ENCODE data around the gene PHAF1. TPM values are rescaled to one million over a fixed set of nuclear protein-coding genes. Genes with fewer than 3 reads are reported as not detected.

The PHAF1 gene
- total RNA-seq, 1 experiment from 2014 or later, result 15.7 TPM

GRCh38 chr16:67151431-67152097 lies 41.8 kb downstream of the PHAF1 start:
- Histone ChIP-seq H3K4me3 (ENCODE audit: low read depth in 2 of 2, low read length in 2 of 2) (peak overlapping the region; percentile 56 to 75), H3K36me3 (ENCODE audit: control insufficient read depth, insufficient read depth, low read length) (no peaks in the 10 kb centered on the region), H3K9me3 (ENCODE audit: control insufficient read depth, insufficient read depth, low read depth, low read length) (no peaks in the 10 kb centered on the region), H3K4me1 (ENCODE audit: control insufficient read depth, insufficient read depth, low read length) (peaks cover 8% of the 10 kb centered on the region), H3K27me3 (ENCODE audit: control insufficient read depth, insufficient read depth, low read length) (no peaks in the 10 kb centered on the region), H3K27ac (ENCODE audit: low read length) (peak overlapping the region; percentile 82)
- ChIA-PET CTCF (interaction anchor here (1.0 kb wide), 1 partner anchor 8 kb away, joined by 13 read pairs; the partner anchor contains the start of genes FBXL8 and TRADD), POLR2A (interaction anchor here (0.7 kb wide), 1 partner anchor 41 kb away, joined by 11 read pairs; no protein-coding TSS in a partner anchor)
- DNase-seq (ENCODE audit: low read depth, low spot score) (no peak), ATAC-seq (no peak)
- BruUV-seq (replicated peaks), result no TSS peak
- intact Hi-C loops (cut with micrococcal nuclease; ENCODE audit: unreplicated experiment), result loop anchor here (10.0 kb wide), 2 partner anchors 137 to 177 kb away; no protein-coding TSS in a partner anchor
- in situ Hi-C loops (cut with HindIII; ENCODE audit: low pct_unique_long_range_greater_than_20kb, low sequenced_read_pairs), result no loop called here
- TF ChIP-seq, protein P1, sequence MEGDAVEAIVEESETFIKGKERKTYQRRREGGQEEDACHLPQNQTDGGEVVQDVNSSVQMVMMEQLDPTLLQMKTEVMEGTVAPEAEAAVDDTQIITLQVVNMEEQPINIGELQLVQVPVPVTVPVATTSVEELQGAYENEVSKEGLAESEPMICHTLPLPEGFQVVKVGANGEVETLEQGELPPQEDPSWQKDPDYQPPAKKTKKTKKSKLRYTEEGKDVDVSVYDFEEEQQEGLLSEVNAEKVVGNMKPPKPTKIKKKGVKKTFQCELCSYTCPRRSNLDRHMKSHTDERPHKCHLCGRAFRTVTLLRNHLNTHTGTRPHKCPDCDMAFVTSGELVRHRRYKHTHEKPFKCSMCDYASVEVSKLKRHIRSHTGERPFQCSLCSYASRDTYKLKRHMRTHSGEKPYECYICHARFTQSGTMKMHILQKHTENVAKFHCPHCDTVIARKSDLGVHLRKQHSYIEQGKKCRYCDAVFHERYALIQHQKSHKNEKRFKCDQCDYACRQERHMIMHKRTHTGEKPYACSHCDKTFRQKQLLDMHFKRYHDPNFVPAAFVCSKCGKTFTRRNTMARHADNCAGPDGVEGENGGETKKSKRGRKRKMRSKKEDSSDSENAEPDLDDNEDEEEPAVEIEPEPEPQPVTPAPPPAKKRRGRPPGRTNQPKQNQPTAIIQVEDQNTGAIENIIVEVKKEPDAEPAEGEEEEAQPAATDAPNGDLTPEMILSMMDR (IDR thresholded peaks at IDR 0.05), result no peak
- TF ChIP-seq REST (IDR thresholded peaks at IDR 0.05; ENCODE audit: insufficient read depth in 1 of 2, low read depth in 2 of 2, low read length in 1 of 2), result no peak
- TF ChIP-seq TCF7L2 (IDR thresholded peaks at IDR 0.05; ENCODE audit: low read depth, low read length), result no peak
- no peak for TF ChIP-seq POLR2AphosphoS5 (IDR thresholded peaks at IDR 0.05; ENCODE audit: low read depth, low read length)
- no peak for TF ChIP-seq SIN3A (IDR thresholded peaks at IDR 0.05; ENCODE audit: borderline replicate concordance, insufficient read depth, low read depth, low read length)

DNA sequence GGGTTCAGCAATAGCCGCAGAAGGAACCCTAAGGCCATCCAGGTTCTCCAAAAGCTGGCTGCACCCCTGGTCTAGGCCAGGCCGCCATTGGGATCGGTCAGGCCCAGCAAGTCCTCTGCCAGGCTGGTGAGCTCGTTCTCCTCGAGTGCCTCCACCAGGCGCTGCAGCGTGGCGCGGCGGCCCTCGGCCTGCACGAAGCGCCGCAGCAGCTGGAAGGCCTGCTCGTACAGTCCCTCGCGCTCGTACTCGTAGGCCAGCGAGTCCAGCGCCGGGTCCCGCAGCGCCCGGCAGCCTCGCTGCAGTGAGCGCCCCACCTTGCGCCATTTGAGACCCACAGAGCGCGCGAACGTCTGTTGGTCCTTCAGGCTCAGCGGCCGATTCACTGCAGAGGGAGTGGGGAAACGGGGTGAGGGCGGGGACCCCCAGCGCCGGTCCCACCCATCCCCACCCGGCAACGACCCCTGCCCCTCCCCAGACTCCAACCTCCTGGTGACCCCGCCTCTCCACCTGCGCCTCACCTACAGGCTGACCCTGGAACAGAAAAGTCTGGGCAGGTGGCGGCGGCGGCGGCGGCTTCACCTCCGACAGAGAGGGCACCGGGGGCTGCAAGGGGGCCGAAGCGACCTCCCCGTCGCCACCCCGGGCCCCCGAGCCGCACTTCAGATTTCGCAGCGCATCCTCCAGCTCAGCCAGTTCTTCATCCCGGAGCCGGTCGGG lies 45.0 kb downstream of the PHAF1 start:
- no peak for TF ChIP-seq REST (IDR thresholded peaks at IDR 0.05; ENCODE audit: insufficient read depth in 1 of 2, low read depth in 2 of 2, low read length in 1 of 2)
- TF ChIP-seq, protein P1 (IDR thresholded peaks at IDR 0.05), result 0 out of 2 replicates have a peak, but pooled peaks have one; percentile 47
- DNase-seq (ENCODE audit: low read depth, low spot score), result no peak
- CTCF ChIA-PET, result interaction anchor here (0.7 to 1.3 kb wide), 6 partner anchors 15 to 202 kb away, joined by 3 to 5 read pairs (median 3); no protein-coding TSS in a partner anchor
- Histone ChIP-seq H3K4me3 (ENCODE audit: low read depth in 2 of 2, low read length in 2 of 2) (no peak overlapping the region), H3K4me1 (ENCODE audit: control insufficient read depth, insufficient read depth, low read length) (peaks cover 8% of the 10 kb centered on the region), H3K9me3 (ENCODE audit: control insufficient read depth, insufficient read depth, low read depth, low read length) (no peaks in the 10 kb centered on the region), H3K27me3 (ENCODE audit: control insufficient read depth, insufficient read depth, low read length) (no peaks in the 10 kb centered on the region), H3K27ac (ENCODE audit: low read length) (no peak overlapping the region), H3K36me3 (ENCODE audit: control insufficient read depth, insufficient read depth, low read length) (no peaks in the 10 kb centered on the region)
- no TSS peak for BruUV-seq (replicated peaks)
- intact Hi-C loops (cut with micrococcal nuclease; ENCODE audit: unreplicated experiment), result loop anchor here (10.0 kb wide), 2 partner anchors 140 to 180 kb away; no protein-coding TSS in a partner anchor
- in situ Hi-C loops (cut with HindIII; ENCODE audit: low pct_unique_long_range_greater_than_20kb, low sequenced_read_pairs), result no loop called here
- ATAC-seq, result no peak
- POLR2A ChIA-PET, result no interaction called here

Measured in Panc1 (cell line).